ENCODE results near the gene TMCO5A. TPM values are rescaled to one million over a fixed set of nuclear protein-coding genes. Genes with fewer than 3 reads are reported as not detected.

TMCO5A gene
- not detected in 5 replicates for total RNA-seq (2022; extraction: Qiagen RNA extraction; ENCODE audit: low read depth)

GRCh38 chr15:37934340-37934739 lies at the start of gene TMCO5A:
Gene TMCO5A (plus strand): TSS chr15:37934640. CDS start chr15:37936324, 1,684 bp downstream.

Data from A549 treated with ZK216348 at 1 μM for 4 hours (cell line).